DMS79 treated with DMSO at 0.1 percent for 48 hours (cell line): ENCODE data around the gene CCDC116.

Experiments used
- DNase-seq: peaks from one replicate; lab custom pipeline; 2025; lab: John Stamatoyannopoulos, UW

CCDC116 gene

DNA sequence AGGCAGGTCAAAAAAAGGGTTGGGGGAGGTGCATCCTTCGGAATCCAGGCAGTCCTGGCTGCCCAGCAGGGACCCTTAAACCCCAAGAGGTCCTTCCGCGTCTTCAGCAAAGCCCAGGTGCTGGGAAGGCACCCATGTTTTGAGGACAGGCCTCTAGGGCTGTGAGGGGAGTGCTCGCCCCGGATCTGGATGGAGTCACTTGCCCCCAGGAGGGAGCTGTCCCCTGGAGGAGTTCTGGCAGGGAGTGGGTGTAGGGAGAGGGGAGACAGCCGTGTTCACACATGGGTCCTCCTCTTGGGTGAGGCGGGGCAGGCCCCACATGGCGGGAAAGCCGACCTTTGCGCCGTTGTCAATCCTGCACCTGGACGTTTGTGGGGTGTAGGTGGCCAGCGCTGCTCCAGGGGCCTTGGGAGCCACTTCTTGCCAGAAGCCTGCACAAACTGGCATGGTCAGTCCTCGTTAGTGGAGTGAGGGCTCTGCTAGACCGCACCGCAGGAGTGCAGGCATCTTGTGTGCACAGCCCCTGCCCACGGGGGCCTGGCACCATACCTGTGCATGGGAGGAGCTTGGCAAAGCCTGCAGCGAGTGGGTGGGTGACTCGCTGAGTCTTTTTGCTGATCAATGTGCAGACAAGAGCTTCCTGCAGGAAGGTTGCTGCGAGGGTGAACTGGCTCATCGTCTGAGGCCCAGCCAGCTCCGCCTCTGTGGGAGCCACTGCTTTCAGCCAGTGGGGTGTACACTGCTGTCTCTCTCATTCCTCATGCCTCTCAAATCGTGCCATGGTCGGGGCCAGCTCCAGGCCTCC lies 49.2 kb downstream of the CCDC116 start:
- peak; percentile 27 for DNase-seq

DNA sequence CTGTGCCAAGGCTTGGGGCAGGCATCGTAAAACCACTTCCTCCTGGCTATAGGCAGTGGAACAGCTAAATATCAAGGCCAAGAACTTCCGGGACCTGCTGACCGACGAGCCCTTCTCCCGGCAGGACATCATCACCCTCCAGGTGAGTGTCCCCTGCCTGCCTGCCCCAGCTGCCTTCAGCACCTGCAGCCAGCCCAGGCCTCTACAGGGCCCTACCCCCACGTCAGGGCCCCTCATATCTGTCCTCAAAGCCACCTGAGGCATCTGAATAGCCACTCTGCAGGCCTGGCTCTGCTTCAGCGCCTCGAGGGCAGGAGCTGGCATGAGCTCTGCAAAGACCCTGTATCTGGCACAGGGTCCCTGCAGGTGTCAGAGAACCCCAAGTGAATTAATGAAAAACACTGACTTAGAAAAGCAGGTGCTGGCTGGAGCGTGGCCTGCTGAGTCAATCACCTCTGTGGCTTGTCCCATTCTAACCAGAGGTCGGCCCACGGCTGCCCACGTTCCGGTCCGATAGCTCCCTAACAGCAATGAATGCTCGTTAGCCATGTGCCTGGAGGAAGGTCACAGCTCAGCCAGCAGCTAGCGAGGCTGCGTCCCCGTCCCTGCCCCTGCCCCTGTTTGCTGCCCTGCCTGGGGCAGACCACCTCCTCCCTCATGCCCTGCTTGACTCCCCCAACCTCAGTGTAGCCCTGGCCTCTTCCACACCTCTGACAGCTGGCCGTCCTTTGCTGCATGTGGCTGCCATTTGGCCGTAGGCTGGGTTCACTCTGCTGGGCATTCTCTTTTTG lies 50.0 kb downstream of the CCDC116 start:
- peak; percentile 27 for DNase-seq

DNA sequence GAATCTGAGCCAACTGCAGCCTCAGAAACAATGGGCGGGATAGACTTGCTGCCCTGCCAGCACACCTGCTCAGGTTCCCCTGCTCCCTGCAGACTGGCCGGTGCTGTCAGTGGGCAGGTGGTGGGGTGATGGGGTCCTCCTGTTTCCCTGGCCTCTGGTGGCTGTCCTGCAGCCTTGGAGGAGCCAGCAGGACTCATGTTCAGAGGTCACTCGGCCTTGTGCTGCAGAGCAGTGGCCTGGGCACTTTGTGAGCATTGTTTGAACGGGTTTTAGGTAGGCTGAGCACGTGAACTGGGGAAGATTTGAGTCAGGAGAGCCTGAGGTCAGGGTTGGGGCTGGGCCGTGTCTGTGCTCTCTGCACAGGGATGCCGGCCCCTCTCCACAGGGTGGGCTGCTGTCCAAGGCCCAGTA lies 50.8 kb downstream of the CCDC116 start:
- no peak for DNase-seq

DNA sequence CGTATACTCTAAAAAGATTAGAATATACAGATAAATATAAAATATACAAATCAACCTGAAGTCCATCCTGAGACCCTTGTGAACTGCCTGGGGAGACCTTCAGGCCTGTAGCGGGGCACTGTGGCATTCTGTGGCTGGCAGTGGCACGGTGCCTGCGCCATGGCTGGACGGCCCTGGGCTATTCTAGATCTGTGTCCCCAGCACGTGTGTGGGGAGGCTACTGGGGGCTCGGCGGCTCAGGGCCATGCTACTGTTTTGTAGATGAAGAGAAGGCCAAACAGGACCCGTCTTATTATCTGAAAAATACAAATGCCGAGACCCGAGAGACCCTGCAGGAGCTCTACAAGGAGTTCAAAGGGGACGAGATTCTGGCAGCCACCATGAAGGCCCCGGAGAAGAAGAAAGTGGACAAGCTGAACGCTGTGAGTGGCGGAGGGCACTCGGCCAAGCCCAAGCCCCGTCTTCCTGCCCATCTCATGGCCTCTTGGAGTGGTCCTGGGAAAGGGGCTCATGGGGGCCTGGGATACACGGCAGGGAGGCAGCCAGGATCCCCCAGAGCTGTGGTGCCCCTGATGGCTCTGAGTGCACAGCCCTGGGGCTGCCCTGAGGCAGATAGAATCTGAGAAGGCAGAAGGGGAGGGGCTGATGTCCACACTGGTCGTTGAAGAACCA lies 52.1 kb downstream of the CCDC116 start:
- DNase-seq, result no peak

DNA sequence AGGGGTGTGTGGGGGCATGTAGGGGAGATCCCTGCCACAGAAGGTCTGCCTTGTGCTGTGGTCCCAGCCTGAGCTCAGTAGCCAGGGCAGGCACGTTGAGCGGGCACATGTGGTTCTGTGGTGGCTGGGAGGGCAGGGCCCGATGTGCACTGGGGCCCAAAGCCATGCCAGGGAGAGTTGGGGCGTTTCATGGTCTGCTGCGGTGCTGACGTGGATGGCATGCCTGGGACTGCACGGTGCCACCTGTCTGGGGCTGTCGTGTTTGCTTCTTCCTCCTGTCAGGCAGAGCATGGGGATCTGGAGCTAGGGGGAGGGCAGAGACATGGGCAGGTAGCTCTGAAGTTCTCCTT lies 52.6 kb downstream of the CCDC116 start:
- DNase-seq, result no peak

DNA sequence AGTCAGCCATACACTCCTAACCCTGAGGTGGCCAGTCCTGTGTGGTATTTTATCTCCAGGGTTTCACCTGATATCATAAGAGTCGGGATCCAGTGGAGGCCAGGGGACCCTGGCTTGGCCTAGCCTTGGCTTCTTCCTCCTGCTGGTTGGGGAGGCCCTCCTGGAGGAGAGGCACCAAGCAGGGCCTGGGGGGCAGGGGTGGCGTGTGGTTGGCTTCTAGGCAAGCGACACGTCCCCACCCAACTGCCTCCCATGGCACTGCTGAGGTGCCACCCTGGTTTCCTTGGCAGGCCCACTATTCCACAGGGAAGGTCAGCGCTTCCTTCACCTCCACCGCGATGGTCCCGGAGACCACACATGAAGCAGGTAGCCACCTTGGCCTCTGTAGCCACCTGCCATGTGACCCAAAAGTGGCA lies 53.6 kb downstream of the CCDC116 start:
- no peak for DNase-seq
